Renal pelvis (tissue), 4 donors: ENCODE measurements around the gene AKAP6. TPM values are rescaled to one million over a fixed set of nuclear protein-coding genes. Genes with fewer than 3 reads are reported as not detected.

ENCODE experiments used
- DNase-seq: peaks from one replicate; pipeline ENCODE4 v3.0.0-alpha.2; 2013
- polyA plus RNA-seq, 3 donors: library from polyadenylated mRNA; unstranded; fragments of 120-200 nt; gene quantifications; one replicate each; pipeline ENCODE4 v1.2.1, GENCODE V29; 2013; ENCODE audit not compliant: insufficient read length in 3 of 3

Gene AKAP6
- polyA plus RNA-seq, 3 donors, result 2.2 to 4.6 (median 2.5) TPM

GRCh38 chr14:32821964-32822653, 493.0 kb downstream of the AKAP6 start:
- no peak for DNase-seq

GRCh38 chr14:32823706-32824105, 494.6 kb downstream of the AKAP6 start:
- no peak for DNase-seq

GRCh38 chr14:32824195-32824594, 495.1 kb downstream of the AKAP6 start:
- DNase-seq, result no peak

- no peak for DNase-seq
Observed at GRCh38 chr14:32825058-32825457, 496.0 kb downstream of the AKAP6 start.

GRCh38 chr14:32826404-32827082, 497.4 kb downstream of the AKAP6 start:
- no peak for DNase-seq

- DNase-seq, result no peak
Observed at GRCh38 chr14:32827514-32827913, 498.4 kb downstream of the AKAP6 start.

GRCh38 chr14:32835924-32836323, 506.8 kb downstream of the AKAP6 start:
- no peak for DNase-seq

GRCh38 chr14:32841698-32842097, 512.6 kb downstream of the AKAP6 start:
- no peak for DNase-seq

GRCh38 chr14:32846821-32847365, 517.8 kb downstream of the AKAP6 start:
- no peak for DNase-seq

- DNase-seq, result no peak
Observed at GRCh38 chr14:32847867-32848266, 518.8 kb downstream of the AKAP6 start.

GRCh38 chr14:32865827-32866376, 536.8 kb downstream of the AKAP6 start:
- DNase-seq, result no peak

GRCh38 chr14:32883188-32883587, 554.1 kb downstream of the AKAP6 start:
- no peak for DNase-seq

Other genes with a start within 250 kb of the AKAP6 start
- not detected for gene RNU6-7, start 127.3 kb upstream of the AKAP6 start, polyA plus RNA-seq
- not detected for gene RNU6-8, start 126.0 kb upstream of the AKAP6 start, polyA plus RNA-seq